Muscle of back (tissue), 11 donors: ENCODE data around the gene RPUSD3. TPM values are rescaled to one million over a fixed set of nuclear protein-coding genes. Genes with fewer than 3 reads are reported as not detected.

ENCODE experiments used
- DNase-seq, 3 donors: peaks; one replicate each; pipeline versions ENCODE4 v3.0.0 to v3.0.0-alpha.2; 2013
- polyA plus RNA-seq, 10 donors: library from polyadenylated mRNA; unstranded; fragments of 120-200 nt; gene quantifications; one replicate each; pipeline ENCODE4 v1.2.1, GENCODE V29; 2013; ENCODE audit not compliant: insufficient read length in 10 of 10

RPUSD3 gene
- polyA plus RNA-seq, 10 donors, result 22.9 to 32.7 (median 27.8) TPM

DNA sequence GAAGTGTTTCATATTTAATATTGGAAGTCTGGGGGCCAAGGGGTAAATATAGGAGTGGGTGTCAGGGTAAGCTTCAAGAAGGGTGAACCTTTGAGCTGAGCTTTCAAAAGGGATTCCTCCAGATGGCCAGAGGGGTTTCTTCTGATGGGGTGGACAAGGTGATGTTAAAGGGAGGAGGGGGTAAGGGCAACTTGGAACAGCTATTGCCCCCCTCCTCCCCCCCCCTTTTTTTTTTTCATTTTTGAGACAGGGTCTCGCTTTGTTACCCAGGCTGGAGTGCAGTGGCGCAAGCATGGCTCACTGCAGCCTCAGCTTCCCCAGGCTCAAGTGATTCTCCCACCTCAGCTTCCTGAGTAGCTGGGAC lies 35.8 kb downstream of the RPUSD3 start:
- DNase-seq, result no peak

GRCh38 chr3:9806688-9807589 lies 36.9 kb downstream of the RPUSD3 start:
- DNase-seq, result no peak

GRCh38 chr3:9806137-9806536 lies 37.7 kb downstream of the RPUSD3 start:
- no peak for DNase-seq

DNA sequence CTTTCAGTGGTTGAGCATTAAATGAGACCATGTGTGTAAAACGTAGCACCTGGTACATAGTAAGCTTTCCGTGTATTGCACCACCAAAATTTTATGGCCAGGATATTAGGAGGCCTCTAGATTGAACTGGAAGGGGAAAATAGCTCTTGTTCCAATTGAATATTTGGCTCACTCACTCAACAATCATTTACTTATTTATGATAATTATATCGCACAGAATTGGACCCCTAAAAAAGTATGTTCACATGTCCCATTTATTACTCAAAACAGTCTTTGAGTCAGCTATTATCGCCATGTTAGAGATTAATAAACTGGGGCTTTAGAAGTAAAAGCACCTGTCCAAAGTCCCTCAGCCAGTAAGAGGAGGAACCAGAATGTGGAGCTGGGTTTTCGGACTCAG lies 38.8 kb downstream of the RPUSD3 start:
- no peak for DNase-seq

- no peak for DNase-seq
These were observed 40.3 kb downstream of the RPUSD3 start for GRCh38 chr3:9803494-9803893.

GRCh38 chr3:9800529-9800928 lies 43.3 kb downstream of the RPUSD3 start:
- no peak for DNase-seq

- no peak for DNase-seq
These were observed 46.4 kb downstream of the RPUSD3 start for GRCh38 chr3:9797196-9797945.

DNA sequence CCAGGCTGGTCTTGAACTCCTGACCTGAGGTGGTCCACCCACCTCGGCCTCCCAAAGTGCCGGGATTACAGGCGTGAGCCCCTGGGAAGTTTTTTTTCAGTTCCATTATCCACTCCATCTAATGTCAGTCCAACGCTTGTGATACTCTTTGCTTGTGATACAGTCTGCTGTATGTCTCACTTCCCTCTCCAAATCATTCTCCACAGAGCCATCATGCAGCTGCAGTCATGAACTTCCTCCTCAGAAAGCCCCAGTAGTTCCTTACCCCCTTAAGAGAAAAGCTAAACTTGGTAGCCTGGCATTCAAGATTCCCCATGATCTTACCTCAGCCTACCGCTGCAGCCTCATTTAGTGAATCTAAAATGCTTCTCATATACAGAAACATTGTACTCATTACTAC lies 48.6 kb downstream of the RPUSD3 start:
- no peak for DNase-seq

DNA sequence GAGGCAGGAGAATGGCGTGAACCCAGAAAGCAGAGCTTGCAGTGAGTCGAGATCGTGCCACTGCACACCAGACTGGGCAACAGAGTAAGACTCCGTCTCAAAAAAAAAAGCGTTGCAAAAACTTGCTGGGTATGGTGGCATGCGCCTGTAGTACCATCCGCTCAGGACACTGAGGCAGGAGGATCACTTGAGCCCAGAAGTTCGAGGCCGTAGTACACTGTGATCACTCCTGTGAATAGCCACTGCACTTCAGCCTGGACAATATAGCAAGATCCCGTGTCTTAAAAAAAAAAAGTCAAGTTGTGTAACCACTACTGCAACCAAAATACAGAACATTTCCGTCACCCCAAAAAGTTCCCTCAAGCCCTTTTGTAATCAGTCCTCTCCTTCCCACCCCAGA lies 49.4 kb downstream of the RPUSD3 start:
- no peak for DNase-seq

- peak in 1 of 3 donors; percentile 60 for DNase-seq
These were observed 50.5 kb downstream of the RPUSD3 start for GRCh38 chr3:9793161-9793781.

DNA sequence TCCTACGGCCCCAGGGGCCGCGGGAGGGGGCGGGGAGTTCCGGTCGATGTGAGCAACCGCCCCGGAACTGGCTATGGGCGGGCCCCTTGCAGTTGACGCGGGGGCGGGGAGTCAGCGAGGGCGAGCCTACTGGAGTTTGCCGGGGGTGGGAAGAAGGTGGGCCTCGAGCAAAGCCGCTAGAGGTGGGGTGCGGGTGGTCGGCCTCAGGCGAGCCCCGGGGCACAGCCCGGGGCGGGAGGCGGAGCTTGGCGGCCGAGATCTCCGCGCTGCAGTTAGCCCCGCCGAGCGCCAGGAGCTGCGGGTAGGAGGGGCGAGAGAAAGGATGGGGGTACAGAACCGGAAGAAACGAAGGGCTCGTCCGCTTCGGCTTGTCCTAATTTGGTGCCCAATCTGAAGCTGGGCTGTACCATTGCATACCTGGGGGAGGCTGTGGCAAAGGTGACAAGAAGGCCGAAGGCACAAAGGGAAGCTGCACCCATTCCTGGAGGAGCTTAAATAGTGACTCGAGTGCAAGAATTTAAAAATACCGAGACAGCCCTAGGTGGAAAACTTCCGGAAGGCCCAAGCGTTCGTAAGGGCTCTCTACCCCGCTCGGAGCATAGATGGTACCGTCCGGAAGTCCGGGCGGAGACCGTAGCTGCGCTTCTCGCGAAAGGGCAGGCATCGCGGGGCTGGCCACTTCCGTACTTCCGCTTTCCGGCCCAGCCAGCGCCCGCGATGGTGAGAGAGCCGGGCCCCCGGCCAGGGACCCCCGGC lies 51.2 kb downstream of the RPUSD3 start, which contains the start of the genes ARPC4 and TADA3:
ARPC4 (plus strand) TSS at position 678 of the 756 bp plus-strand sequence; CDS start at position 718, 40 bp downstream.
TADA3 (minus strand) TSS at position 69 of the 756 bp plus-strand sequence. CDS start 1,007 bp downstream, outside the sequence.
- peak; percentile 96 to 99 (median 98) for DNase-seq

DNA sequence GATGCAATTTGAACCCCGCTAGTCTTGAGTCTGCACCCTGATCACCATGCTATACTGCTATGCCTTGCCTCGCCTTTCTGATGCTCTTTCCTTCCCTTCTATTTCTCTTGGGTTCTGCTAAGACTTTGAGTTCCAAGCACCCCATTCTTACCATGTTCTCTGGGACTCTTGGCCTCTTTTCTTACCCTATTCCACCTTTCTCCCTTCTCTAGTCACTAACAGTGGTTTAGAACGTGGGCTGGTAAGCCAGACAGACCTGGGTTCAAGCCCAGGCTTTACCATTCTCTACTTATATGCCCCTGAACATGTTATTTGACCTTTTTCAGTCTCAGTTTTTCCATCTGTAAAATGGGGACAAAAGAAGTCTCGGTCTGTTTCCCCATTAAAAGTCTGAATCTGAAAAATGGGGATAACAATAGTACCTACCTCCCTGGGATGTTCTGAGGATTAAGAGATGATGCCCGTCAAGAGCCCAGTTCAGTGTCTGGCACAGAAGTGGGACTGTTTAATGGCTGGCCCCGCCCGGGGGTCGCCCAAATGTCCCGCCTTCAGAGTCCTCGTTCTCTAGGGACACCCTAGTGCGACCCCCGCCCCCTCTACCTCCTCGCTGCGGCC lies 51.9 kb downstream of the RPUSD3 start:
- no peak for DNase-seq

DNA sequence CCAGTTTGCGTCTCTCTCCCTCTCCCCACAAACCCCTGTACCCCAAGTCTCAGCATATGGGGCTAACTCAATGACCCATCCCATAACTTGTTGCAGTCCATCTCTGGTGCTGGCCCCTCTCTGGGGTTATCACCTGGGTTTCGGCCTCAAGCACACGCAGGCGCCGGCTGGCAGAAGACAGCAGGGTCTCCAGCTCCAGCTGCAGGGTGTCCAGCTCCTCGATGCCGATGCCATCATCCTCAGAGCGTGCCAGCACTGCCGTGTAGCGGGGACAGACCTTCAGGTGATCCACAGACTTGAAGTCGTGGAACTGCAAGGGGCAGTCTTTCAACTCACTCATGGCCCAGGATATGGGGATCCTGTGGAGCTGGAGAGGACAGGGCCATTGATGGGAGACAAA lies 52.7 kb downstream of the RPUSD3 start:
- DNase-seq, result no peak

Other genes starting within 250 kb of the RPUSD3 start
- 10 to 100 TPM; 17.6 to 23.0 (median 18.2) TPM for gene MTMR14, start 194.5 kb downstream of the RPUSD3 start, polyA plus RNA-seq
- gene CPNE9, start 140.2 kb downstream of the RPUSD3 start, polyA plus RNA-seq, result not detected
- gene BRPF1, start 112.3 kb downstream of the RPUSD3 start, polyA plus RNA-seq, result 10 to 100 TPM; 10.8 to 17.3 (median 12.9) TPM
- 10 to 100 TPM; 22.3 to 42.0 (median 28.0) TPM for gene OGG1, start 94.1 kb downstream of the RPUSD3 start, polyA plus RNA-seq
- 10 to 100 TPM in 9 of 10 donors, 1 to 10 TPM in 1; 10.0 to 19.5 (median 14.5) TPM for gene CAMK1, start 74.1 kb downstream of the RPUSD3 start, polyA plus RNA-seq
- 10 to 100 TPM; 49.2 to 56.4 (median 53.4) TPM for gene TADA3, start 51.5 kb downstream of the RPUSD3 start, polyA plus RNA-seq
- gene ARPC4, start 50.9 kb downstream of the RPUSD3 start, polyA plus RNA-seq, result 100 to 1,000 TPM in 1 of 10 donors, 10 to 100 TPM in 9; 58.5 to 101 (median 82.9) TPM
- 10 to 100 TPM; 15.7 to 53.1 (median 23.5) TPM for gene TTLL3, start 33.7 kb downstream of the RPUSD3 start, polyA plus RNA-seq
- gene CIDEC, start 36.2 kb upstream of the RPUSD3 start, polyA plus RNA-seq, result 1 to 10 TPM in 1 of 10 donors, under 1 TPM in 7, not detected in 2; 0.21 to 1.1 (median 0.41) TPM
- gene JAGN1, start 46.6 kb upstream of the RPUSD3 start, polyA plus RNA-seq, result 10 to 100 TPM; 24.6 to 33.7 (median 28.8) TPM
- 10 to 100 TPM in 1 of 10 donors, 1 to 10 TPM in 8, under 1 TPM in 1; 0.97 to 14.4 (median 1.7) TPM for gene IL17RE, start 58.8 kb upstream of the RPUSD3 start, polyA plus RNA-seq
- gene IL17RC, start 73.1 kb upstream of the RPUSD3 start, polyA plus RNA-seq, result 10 to 100 TPM; 15.2 to 37.4 (median 22.1) TPM
- 10 to 100 TPM; 21.4 to 39.8 (median 29.4) TPM for gene CRELD1, start 89.8 kb upstream of the RPUSD3 start, polyA plus RNA-seq
- gene PRRT3, start 108.4 kb upstream of the RPUSD3 start, polyA plus RNA-seq, result 1 to 10 TPM in 9 of 10 donors, under 1 TPM in 1; 0.92 to 2.9 (median 1.7) TPM
- gene EMC3, start 142.8 kb upstream of the RPUSD3 start, polyA plus RNA-seq, result 10 to 100 TPM; 31.8 to 44.7 (median 39.0) TPM
- 10 to 100 TPM in 4 of 10 donors, 1 to 10 TPM in 6; 5.8 to 11.8 (median 9.8) TPM for gene FANCD2, start 182.4 kb upstream of the RPUSD3 start, polyA plus RNA-seq